Neural crest cell (in vitro differentiated cells): ENCODE results near the gene NRSN2. TPM values are rescaled to one million over a fixed set of nuclear protein-coding genes. Genes with fewer than 3 reads are reported as not detected.

Experiments
- DNase-seq: peaks from one replicate; pipeline ENCODE4 v3.0.0; 2021; ENCODE audit warnings: low read depth, mixed read lengths, low spot score
- H3K27ac Mint-ChIP-seq: one replicate; pipeline ENCODE4 v1.8.0; 2021; ENCODE audit warnings: mild to moderate bottlenecking, mixed read lengths; ENCODE audit not compliant: unreplicated experiment
- H3K27me3 Mint-ChIP-seq: 2 replicates; pipeline ENCODE4 v1.8.0; 2021; ENCODE audit warnings: low read depth, mild to moderate bottlenecking, mixed read lengths
- H3K36me3 Mint-ChIP-seq: 2 replicates; pipeline ENCODE4 v1.8.0; 2021; ENCODE audit warnings: low read depth, mild to moderate bottlenecking, mixed read lengths
- H3K4me1 Mint-ChIP-seq: 2 replicates; pipeline ENCODE4 v1.8.0; 2021; ENCODE audit warnings: mixed read lengths
- H3K4me3 Mint-ChIP-seq: one replicate; pipeline ENCODE4 v1.8.0; 2021; ENCODE audit warnings: mild to moderate bottlenecking, mixed read lengths
- H3K9me3 Mint-ChIP-seq: 2 replicates; pipeline ENCODE4 v1.8.0; 2021; ENCODE audit warnings: mixed read lengths
- CTCF ChIP-seq: fragments of 200-600 bp; sonication (generic); conservative IDR thresholded peaks from 2 replicates; pipeline ENCODE4 v1.5.0; 2021; ENCODE audit warnings: antibody characterized with exemption, mild to moderate bottlenecking
- total RNA-seq: library from RNA; stranded (reverse); gene quantifications from 2 replicates; pipeline ENCODE4 v1.2.1, GENCODE V29; 2021

Gene NRSN2
- total RNA-seq, 1 donor from 2014 or later = 42.0 TPM

- Mint-ChIP-seq H3K27me3 (peaks cover under 1% of the 10 kb centered on the region), H3K4me1 (peaks cover 11% of the 10 kb centered on the region), H3K36me3 (no peaks in the 10 kb centered on the region), H3K27ac (peak overlapping the region; percentile 22), H3K9me3 (no peaks in the 10 kb centered on the region), H3K4me3 (no peak overlapping the region)
- no peak for DNase-seq
- TF ChIP-seq CTCF = no peak
Observed at GRCh38 chr20:364905-365794, 18.2 kb downstream of the NRSN2 start.

- peaks cover 9% of the 10 kb centered on the region for H3K4me1 Mint-ChIP-seq
- H3K27me3 Mint-ChIP-seq = no peaks in the 10 kb centered on the region
- H3K9me3 Mint-ChIP-seq = no peaks in the 10 kb centered on the region
- H3K27ac Mint-ChIP-seq = no peak overlapping the region
- TF ChIP-seq CTCF = no peak
- H3K4me3 Mint-ChIP-seq = no peak overlapping the region
- no peak for DNase-seq
- H3K36me3 Mint-ChIP-seq = no peaks in the 10 kb centered on the region
Observed at GRCh38 chr20:366041-366718, 19.3 kb downstream of the NRSN2 start.

- no peak for DNase-seq
- no peak overlapping the region for H3K27ac Mint-ChIP-seq
- no peaks in the 10 kb centered on the region for H3K36me3 Mint-ChIP-seq
- no peaks in the 10 kb centered on the region for H3K9me3 Mint-ChIP-seq
- no peak for TF ChIP-seq CTCF
- no peaks in the 10 kb centered on the region for H3K27me3 Mint-ChIP-seq
- H3K4me3 Mint-ChIP-seq = no peak overlapping the region
- peaks cover 6% of the 10 kb centered on the region for H3K4me1 Mint-ChIP-seq
Observed at GRCh38 chr20:366719-367485, 20.0 kb downstream of the NRSN2 start.

- Mint-ChIP-seq H3K4me3 (no peak overlapping the region), H3K36me3 (no peaks in the 10 kb centered on the region), H3K4me1 (peaks cover 11% of the 10 kb centered on the region), H3K9me3 (no peaks in the 10 kb centered on the region), H3K27me3 (no peaks in the 10 kb centered on the region), H3K27ac (no peak overlapping the region)
- DNase-seq = no peak
- no peak for TF ChIP-seq CTCF
Observed at GRCh38 chr20:367486-367887, 20.6 kb downstream of the NRSN2 start.

- Mint-ChIP-seq H3K4me1 (peaks cover 18% of the 10 kb centered on the region), H3K27ac (peak overlapping the region; percentile 69)
- TF ChIP-seq CTCF = no peak
Observed at GRCh38 chr20:368915-369314, 22.0 kb downstream of the NRSN2 start.

More at GRCh38 chr20:368915-369314, 22.0 kb downstream of the NRSN2 start:
- no peaks in the 10 kb centered on the region for H3K27me3 Mint-ChIP-seq
- no peak overlapping the region for H3K4me3 Mint-ChIP-seq
- DNase-seq = no peak
- H3K36me3 Mint-ChIP-seq = no peaks in the 10 kb centered on the region
- H3K9me3 Mint-ChIP-seq = no peaks in the 10 kb centered on the region
